GM19452 (cell line): ENCODE results near the gene FBXW7.

Source experiments
- ATAC-seq: cut with Tn5 transposase; IDR thresholded peaks from one replicate; pipeline ENCODE4 v1.9.1; 2021; ENCODE audit not compliant: unreplicated experiment

Gene FBXW7

GRCh38 chr4:152512483-152512882 lies 23.4 kb downstream of the FBXW7 start:
- no peak for ATAC-seq

DNA sequence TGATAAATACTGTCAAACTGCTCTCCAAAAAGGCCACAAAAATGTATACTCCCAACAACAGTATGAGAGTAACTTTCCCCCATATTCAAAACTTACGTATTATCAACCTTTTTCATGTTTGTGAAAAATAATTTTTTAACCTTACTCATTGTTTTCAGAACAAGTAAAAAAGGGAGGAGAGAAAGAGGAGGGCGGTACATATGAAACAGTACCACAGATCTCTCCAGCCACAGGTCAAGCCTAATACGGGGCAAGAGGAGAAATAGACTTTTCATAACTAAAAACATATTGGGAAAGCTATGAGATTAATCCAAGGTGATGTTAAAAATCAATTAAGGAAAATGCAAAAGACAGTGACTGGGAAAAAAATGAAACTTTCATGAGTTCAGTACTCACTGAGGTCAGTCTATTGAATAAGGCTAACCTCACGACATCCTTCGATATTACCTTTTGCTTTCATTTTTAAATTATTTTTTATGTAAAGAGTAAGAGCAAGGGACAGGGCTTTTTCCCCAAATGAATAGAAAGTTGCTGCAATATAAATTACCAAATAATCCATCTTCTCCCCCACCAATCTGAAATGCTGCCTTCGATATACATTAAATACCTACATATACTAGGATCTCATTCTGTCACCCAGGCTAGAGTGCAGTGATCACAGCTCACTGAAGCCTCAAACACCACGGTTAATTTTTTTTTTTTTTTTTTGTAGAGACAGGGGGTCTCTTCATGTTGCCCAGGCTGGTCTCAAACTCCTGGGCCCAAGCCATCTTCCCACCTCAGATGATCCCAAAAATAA lies 25.3 kb downstream of the FBXW7 start:
- peak; percentile 59 for ATAC-seq

- no peak for ATAC-seq
Observed at GRCh38 chr4:152509595-152510225, 26.2 kb downstream of the FBXW7 start.

DNA sequence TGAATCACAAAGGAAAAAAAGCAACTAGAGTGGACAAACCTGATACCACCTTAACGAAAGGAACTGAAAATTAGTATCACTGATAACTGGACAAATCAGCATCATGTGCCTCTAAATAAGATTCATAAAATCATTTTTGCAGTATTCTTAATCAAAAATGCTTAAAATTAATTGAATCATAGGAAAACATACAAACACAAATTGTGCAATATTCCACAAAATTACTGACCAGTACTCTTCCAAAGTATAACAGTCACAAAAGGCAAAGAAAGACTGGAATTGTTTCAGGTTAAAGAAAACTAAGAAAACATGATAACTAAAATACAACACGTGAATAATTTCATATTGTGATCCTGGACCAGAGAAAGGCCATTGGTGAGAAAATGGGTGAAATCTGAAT lies 27.1 kb downstream of the FBXW7 start:
- no peak for ATAC-seq

DNA sequence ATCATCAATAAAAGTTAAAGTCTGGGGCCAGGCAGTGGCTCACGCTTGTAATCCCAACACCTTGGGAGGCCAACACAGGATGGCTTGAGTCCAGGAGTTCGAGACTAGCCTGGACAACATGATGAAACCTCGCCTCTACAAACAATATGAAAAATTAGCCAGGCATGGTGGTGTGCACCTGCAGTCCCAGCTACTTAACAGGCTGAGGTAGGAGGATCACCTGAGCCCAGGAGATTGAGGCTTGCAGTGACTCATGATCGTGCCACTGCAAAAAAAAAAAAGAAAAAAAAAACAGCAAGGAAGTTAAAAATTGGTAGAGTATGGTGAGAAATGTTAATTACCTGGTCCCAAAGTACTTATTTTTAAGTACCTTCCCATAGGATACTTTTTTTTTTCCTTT lies 27.5 kb downstream of the FBXW7 start:
- ATAC-seq, result no peak

DNA sequence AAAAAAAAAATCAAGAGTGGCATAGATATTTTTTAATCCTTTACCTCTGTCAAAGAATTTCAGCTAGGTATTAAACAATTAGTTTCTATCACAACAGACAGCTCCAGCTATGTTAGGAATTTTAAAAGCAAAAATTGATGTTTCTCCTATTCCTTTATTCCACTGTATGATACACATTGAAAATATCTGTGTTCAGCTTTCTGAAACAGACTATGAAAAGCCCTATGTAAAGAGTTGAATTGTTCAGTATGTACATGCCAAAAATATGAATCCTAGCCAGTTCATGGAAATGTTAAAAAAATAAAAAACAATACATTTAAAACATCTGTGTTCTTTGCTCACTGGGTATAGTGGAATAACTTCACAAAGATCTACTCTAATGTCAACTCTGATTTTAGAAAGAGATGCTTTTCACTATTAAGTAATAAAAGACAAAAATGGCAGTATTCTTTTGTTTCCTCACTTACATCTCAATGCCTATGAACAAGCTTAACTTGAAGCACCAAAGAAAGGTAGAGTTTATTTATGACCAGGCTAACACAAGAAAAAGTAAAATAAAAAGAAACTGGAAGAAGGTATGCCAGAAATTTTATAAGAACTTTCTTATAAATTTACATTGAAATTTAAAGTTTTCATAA lies 32.1 kb downstream of the FBXW7 start:
- no peak for ATAC-seq

- ATAC-seq, result peak; percentile 45
Observed at GRCh38 chr4:152501846-152502536, 33.9 kb downstream of the FBXW7 start.

DNA sequence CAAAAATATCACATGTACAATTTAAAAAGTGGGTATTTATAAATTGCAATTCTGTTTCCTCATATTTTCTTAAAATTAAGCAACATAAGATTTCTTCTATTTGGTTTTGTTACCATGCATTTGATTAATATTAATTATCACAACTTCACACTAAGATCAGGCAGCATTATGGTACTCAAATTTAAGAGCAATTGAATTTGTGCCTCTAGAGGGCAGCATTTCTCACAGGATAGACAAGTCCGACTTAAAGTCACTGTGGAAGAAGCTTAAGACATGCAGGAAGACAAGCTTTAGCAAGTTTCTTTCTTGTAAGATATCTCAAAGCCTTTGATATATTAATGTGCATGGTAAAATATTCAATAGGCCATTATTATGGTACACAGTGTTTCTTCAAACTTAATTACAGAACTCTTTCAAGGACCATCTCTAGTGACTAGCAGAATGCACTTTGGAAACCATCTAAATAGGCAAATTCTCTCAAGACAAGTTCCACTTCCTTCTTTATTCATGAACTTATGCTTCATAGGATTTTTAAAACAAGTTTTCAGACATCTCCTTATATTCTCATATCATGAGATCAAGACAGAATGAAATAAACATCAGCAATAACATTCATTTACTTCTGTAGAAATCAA lies 35.0 kb downstream of the FBXW7 start:
- peak; percentile 59 for ATAC-seq

DNA sequence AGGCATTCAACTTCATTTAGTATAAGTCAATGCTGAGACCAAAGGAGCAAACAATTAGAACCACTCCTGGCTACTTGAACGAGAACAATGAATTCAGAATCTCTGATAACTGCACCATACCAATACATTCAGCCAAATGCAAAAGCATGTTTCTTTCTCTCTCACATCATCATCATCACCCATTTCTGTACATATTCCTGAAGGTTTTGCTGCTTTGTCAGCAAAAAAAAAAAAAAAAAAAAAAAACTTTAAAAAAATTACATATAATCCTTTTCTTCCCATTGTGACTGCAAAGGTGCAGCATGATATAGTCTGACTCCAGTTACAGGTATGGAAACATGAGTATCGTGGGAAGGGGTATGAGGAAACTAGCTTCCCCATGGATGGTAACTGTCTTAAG lies 35.6 kb downstream of the FBXW7 start:
- no peak for ATAC-seq

DNA sequence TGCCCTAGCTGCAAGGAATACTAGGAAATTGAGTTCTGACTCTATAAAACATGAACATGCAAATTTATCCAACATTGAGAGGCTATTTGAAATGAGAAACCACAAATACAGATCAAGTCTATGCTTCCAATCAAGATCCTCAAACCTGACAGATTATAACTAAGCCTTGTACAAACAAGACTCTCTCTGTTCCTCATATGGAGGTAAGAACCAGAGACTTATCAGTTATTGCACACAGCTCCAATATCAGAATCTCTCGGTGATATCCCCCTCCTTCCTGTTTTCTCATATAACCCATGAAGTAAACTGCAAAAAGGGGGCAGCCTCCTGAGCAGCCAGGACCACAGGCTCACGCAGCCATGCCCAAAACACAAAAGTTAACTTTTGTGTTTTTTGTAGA lies 36.5 kb downstream of the FBXW7 start:
- ATAC-seq, result no peak

GRCh38 chr4:152494020-152494419 lies 41.9 kb downstream of the FBXW7 start:
- ATAC-seq, result no peak

DNA sequence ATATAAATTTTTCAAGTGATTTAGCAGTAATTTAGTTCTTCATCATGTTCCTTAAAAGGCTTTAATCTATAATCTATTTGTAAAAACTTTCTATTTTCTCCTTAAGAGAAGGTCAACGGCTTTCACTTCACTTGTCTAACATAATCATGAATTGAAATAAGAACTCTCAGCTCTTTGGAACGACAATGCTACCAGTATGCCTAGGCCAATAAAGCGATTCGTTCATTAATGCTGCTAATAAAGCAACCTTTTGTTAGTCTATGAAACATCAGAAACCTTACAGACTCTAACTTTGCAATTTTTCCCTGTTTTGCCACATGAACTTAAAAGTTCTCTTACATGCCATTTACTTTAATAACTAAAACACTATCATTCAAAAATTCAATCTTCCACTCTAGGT lies 47.6 kb downstream of the FBXW7 start:
- ATAC-seq, result no peak

DNA sequence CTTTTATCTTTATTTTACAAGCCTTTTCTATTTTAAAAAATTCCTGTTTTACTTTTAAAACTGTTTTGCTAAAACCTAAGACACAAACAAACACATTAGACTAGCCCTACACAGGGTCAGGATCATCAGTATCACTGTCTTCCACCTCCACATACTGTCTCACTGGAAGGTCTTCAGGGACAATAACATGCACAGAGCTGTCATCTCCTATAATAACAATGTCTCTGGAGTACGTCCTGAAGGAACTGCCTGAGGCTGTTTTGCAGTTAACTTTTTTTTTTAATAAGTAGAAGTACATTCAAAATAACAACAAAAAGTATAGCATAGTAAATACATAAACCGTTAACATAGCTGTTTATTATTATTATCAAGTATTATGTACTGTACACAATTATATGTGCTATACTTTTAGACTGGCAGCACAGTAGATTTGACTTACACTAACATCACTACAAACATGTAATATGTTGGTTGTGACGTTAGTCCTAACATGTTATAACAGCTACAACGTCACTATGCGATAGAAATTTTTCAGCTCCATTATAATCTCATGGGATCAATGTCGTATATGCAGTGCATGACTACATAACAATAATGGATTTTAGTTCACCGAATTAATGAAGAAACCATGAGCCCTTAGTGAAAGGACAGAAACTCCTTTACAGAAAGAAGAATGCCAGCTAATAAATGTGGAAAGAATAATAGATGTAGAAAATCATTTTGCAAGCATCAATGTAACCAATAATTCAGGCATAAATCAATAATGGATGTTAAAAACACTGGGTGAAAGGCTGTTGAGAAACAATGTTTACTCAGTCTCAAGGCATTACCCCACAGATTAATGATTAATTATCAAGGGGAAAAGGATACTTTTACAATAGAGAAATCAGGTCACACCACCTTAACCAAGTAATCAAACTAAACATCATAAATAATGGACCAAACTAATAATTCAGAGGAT lies 49.2 kb downstream of the FBXW7 start:
- ATAC-seq, result no peak

GRCh38 chr4:152485726-152486276 lies 50.1 kb downstream of the FBXW7 start:
- peak; percentile 98 for ATAC-seq

- no peak for ATAC-seq
Observed at GRCh38 chr4:152482211-152482610, 53.7 kb downstream of the FBXW7 start.

GRCh38 chr4:152480901-152481300 lies 55.0 kb downstream of the FBXW7 start:
- ATAC-seq, result no peak

DNA sequence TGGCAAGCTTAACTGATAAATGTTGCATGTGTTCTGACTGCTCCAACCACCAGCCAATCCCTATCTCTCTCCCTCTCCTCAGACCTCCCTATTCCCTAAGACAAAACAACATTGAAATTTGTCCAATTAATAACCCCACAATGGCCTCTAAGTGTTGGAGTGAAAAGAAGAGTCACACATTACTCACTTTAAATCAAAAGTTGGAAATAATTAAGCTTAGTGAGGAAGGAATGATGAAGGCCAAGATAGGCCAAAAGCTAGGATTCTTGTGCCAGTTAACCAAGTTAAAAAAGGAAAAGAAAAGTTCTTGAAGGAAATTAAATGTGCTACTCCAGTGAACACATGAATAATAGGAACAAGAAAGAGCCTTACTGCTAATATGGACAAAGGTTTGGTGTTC lies 55.6 kb downstream of the FBXW7 start:
- no peak for ATAC-seq

GRCh38 chr4:152479428-152480026 lies 56.4 kb downstream of the FBXW7 start:
- ATAC-seq, result no peak
